ENCODE results near the gene CRB2.

DNA sequence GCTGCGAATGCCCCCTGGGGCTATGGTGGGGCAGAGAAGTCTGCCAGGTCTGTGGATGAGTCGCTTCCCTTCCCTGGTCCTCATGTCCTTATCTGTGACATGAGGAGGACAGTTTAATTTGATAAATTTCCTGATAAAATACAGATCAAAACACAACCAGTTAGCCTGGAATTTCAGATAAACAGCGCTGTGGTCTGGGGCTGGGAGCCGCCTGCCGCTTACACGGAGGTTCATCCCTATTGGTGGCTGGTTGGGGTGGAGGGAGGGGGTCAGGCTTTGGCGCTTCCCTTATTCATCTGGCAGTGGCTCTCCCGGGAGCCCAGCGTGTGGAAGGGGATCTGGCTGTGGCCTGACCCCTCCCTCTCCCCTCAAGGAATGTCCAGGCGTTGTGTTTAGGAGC, 17.9 kb downstream of the CRB2 start:
- no peak for TF ChIP-seq ZFX (IDR thresholded peaks at IDR 0.05)
- TF ChIP-seq, protein P1, sequence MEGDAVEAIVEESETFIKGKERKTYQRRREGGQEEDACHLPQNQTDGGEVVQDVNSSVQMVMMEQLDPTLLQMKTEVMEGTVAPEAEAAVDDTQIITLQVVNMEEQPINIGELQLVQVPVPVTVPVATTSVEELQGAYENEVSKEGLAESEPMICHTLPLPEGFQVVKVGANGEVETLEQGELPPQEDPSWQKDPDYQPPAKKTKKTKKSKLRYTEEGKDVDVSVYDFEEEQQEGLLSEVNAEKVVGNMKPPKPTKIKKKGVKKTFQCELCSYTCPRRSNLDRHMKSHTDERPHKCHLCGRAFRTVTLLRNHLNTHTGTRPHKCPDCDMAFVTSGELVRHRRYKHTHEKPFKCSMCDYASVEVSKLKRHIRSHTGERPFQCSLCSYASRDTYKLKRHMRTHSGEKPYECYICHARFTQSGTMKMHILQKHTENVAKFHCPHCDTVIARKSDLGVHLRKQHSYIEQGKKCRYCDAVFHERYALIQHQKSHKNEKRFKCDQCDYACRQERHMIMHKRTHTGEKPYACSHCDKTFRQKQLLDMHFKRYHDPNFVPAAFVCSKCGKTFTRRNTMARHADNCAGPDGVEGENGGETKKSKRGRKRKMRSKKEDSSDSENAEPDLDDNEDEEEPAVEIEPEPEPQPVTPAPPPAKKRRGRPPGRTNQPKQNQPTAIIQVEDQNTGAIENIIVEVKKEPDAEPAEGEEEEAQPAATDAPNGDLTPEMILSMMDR (conservative IDR thresholded peaks at IDR 0.05) = no peak

Measured in C4-2B (cell line).